ENCODE results near the gene NEXMIF.

GRCh38 chrX:74800062-74800461, 125.2 kb downstream of the NEXMIF start:
- TF ChIP-seq, protein P1, sequence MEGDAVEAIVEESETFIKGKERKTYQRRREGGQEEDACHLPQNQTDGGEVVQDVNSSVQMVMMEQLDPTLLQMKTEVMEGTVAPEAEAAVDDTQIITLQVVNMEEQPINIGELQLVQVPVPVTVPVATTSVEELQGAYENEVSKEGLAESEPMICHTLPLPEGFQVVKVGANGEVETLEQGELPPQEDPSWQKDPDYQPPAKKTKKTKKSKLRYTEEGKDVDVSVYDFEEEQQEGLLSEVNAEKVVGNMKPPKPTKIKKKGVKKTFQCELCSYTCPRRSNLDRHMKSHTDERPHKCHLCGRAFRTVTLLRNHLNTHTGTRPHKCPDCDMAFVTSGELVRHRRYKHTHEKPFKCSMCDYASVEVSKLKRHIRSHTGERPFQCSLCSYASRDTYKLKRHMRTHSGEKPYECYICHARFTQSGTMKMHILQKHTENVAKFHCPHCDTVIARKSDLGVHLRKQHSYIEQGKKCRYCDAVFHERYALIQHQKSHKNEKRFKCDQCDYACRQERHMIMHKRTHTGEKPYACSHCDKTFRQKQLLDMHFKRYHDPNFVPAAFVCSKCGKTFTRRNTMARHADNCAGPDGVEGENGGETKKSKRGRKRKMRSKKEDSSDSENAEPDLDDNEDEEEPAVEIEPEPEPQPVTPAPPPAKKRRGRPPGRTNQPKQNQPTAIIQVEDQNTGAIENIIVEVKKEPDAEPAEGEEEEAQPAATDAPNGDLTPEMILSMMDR (optimal IDR thresholded peaks at IDR 0.05 in 1 of 3, IDR thresholded peaks at IDR 0.05 in 1 of 3, conservative IDR thresholded peaks at IDR 0.05 in 1 of 3; ENCODE audit: extremely low read depth in 1 of 3, insufficient read depth in 2 of 3, low read length in 3 of 3): no peak
- TF ChIP-seq EZH2 (IDR thresholded peaks at IDR 0.05; ENCODE audit: low read length): no peak
